ENCODE data around the gene MED7.

The MED7 gene

DNA sequence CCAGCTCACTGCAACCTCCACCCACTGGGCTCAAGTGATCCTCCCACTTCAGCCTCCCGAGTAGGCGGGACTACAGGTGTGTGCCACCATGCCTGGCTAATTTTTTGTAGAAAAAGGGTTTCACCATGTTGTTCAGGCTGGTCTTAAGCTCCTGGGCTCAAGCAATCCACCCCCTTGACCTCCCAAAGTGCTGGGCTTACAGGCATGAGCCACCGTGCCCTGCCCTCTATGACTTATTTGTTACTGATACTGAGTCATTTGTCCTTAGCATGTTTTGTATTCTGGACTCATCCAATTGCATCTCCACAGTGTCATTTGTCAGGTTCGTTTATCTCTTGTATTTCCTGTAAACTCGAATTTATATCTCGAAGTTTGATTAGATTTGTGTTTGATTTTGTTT is 35.3 kb upstream of the MED7 start:
- H3K27me3 ChIP-seq (ENCODE audit: control insufficient read depth, insufficient read depth, low read length), result no peaks in the 10 kb centered on the region
- H3K9ac ChIP-seq (ENCODE audit: low read depth, low read length), result no peak overlapping the region
- H3K4me2 ChIP-seq (ENCODE audit: low read length), result no peak overlapping the region
- H3K36me3 ChIP-seq (ENCODE audit: insufficient read depth, low read length), result no peaks in the 10 kb centered on the region
- no peaks in the 10 kb centered on the region for H3K4me1 ChIP-seq (ENCODE audit: control insufficient read depth, insufficient read depth, low read length)
- H3K9me3 ChIP-seq (replicated peaks; ENCODE audit: low read length), result no peaks in the 10 kb centered on the region
- H3K4me3 ChIP-seq (ENCODE audit: low read length), result no peak overlapping the region

DNA sequence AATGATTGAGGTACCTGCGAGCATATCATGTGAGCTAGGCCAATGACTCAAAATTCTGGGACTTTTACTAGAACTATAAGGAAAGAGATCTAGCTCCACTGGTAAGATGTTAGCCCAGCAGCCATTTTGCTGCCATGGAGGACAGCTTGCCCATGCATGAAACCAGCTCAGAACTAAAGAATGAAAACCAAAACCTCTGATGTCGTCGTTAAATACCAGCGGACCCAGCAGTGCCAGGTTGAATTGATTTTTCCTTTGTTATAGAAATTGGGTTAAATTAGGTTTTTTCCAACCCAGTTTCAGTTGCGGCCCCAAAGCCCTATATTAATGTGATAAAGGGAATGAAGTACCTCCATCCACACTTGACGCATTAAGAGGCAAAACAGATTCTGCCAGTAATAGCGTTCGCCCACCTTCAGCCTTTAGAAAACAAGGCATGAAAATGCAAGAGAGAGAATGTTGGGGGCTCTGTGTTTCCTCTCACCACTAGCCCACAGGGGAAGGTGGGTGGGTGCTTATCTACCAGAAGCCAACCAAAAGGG is 32.5 kb upstream of the MED7 start:
- Histone ChIP-seq H3K4me1 (ENCODE audit: control insufficient read depth, insufficient read depth, low read length) (no peaks in the 10 kb centered on the region), H3K27me3 (ENCODE audit: control insufficient read depth, insufficient read depth, low read length) (no peaks in the 10 kb centered on the region), H3K4me2 (ENCODE audit: low read length) (no peak overlapping the region), H3K4me3 (ENCODE audit: low read length) (no peak overlapping the region), H3K36me3 (ENCODE audit: insufficient read depth, low read length) (no peaks in the 10 kb centered on the region), H3K9me3 (replicated peaks; ENCODE audit: low read length) (no peaks in the 10 kb centered on the region), H3K9ac (ENCODE audit: low read depth, low read length) (no peak overlapping the region)

DNA sequence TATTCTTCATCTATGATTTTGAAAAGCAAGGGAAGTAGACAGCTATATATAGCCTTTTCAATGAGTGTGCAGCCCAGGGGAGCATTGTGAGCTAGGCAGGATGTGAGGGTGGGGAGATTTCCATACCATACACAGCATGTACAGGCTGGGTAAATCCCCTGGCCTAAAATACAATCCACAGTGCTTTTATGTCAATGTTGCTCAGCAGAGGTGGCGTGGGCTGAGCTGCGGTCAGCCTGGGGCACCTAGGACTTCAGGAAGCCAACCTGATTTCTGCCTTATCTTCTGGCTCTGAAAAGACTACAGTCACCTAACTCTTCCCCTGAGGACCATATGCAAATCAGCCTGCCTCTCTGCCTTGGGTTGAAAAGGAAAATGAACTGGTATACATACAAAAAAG is 29.7 kb upstream of the MED7 start:
- Histone ChIP-seq H3K4me1 (ENCODE audit: control insufficient read depth, insufficient read depth, low read length) (no peaks in the 10 kb centered on the region), H3K4me2 (ENCODE audit: low read length) (no peak overlapping the region), H3K4me3 (ENCODE audit: low read length) (no peak overlapping the region), H3K36me3 (ENCODE audit: insufficient read depth, low read length) (no peaks in the 10 kb centered on the region), H3K9ac (ENCODE audit: low read depth, low read length) (no peak overlapping the region), H3K27me3 (ENCODE audit: control insufficient read depth, insufficient read depth, low read length) (no peaks in the 10 kb centered on the region), H3K9me3 (replicated peaks; ENCODE audit: low read length) (no peaks in the 10 kb centered on the region)

DNA sequence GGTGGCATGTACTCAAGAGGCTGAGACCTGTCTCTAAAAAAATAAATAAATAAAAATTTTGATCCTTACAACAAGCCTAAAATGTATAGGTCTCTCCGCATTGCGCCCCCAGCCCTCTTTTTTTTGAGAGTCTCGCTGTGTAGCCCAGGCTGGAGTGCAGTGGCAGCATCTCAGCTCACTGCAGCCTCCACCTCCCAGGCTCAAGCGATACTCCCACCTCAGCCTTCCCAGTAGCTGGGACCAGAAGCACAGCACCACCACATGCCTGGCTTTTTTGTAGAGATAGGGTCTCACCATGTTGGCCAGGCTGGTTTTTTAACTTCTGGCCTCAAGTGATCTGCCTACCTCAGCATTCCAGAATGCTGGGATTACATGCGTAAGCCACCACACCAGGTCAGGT is 25.6 kb upstream of the MED7 start:
- H3K4me2 ChIP-seq (ENCODE audit: low read length), result no peak overlapping the region
- no peaks in the 10 kb centered on the region for H3K36me3 ChIP-seq (ENCODE audit: insufficient read depth, low read length)
- H3K4me1 ChIP-seq (ENCODE audit: control insufficient read depth, insufficient read depth, low read length), result no peaks in the 10 kb centered on the region
- H3K4me3 ChIP-seq (ENCODE audit: low read length), result no peak overlapping the region
- H3K27me3 ChIP-seq (ENCODE audit: control insufficient read depth, insufficient read depth, low read length), result peaks cover 14% of the 10 kb centered on the region
- H3K9me3 ChIP-seq (replicated peaks; ENCODE audit: low read length), result no peaks in the 10 kb centered on the region
- H3K9ac ChIP-seq (ENCODE audit: low read depth, low read length), result no peak overlapping the region

DNA sequence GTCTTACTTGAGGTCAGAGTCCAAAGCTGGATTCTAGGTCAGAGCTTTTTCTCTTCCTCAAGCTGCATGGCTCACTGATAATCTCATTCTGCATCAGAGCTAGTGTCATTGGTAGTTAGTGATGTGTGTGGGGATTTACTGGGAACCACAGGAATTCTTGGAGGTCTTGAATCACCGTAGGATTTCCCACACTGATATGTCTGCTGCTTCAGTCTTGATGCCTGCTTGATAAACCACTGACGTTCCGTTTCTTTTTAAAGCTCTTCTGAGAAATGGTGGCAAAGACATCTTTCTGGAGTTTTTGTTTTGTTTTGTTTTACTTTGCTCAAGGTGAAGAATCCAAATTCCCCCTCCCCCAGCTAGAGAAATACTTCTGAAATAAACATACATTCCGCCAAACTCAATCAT is 24.6 kb upstream of the MED7 start:
- H3K4me2 ChIP-seq (ENCODE audit: low read length), result no peak overlapping the region
- H3K4me3 ChIP-seq (ENCODE audit: low read length), result no peak overlapping the region
- no peaks in the 10 kb centered on the region for H3K36me3 ChIP-seq (ENCODE audit: insufficient read depth, low read length)
- H3K27me3 ChIP-seq (ENCODE audit: control insufficient read depth, insufficient read depth, low read length), result peaks cover 18% of the 10 kb centered on the region
- H3K9me3 ChIP-seq (replicated peaks; ENCODE audit: low read length), result no peaks in the 10 kb centered on the region
- H3K4me1 ChIP-seq (ENCODE audit: control insufficient read depth, insufficient read depth, low read length), result no peaks in the 10 kb centered on the region
- H3K9ac ChIP-seq (ENCODE audit: low read depth, low read length), result no peak overlapping the region

DNA sequence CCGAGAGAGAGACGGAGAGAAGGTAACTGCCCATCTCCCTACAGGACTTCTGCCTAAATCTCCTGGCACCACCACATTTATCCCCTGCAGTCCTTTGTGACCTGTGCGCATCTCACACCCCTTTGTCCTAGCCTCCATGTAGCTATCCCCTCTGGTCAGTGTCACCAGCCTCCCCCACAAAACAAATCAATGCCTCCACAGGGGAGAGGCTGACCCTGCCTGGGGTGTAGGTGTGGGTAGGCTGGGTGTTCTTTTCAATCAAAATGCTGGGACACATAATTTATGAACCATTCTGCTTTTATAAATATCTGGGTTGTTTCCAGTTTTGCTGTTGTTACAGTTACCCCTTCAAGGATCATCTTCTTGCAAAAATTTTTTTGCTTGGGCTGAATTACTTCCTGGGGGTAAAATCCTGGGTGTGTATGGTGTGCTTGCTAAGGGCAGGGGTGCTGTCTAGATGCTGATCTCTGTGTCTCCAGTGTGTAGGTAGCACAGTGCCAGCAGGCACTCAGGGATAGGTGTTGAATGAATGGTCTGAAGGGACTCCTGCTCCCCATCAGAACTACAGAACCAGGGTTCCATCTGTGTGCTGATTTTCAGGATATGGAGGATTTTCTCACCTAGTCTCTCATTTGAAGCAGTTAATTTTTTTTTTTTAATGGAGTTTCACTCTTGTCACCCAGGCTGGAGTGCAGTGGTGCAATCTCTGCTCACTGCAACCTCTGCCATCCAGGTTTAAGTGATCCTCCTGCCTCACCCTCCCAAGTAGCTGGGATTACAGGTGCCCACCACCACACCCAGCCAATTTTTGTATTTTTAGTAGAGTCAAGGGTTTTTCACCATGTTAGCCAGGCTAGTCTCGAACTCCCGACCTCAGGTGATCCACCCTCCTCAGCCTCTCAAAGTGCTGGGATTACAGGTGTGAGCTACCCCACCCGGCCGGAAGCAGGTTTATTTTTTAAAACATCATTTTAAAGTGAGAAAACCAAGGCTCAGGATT is 23.8 kb upstream of the MED7 start, which contains the start of gene GARIN3:
Gene GARIN3, minus strand, starts transcription at position 51 of the 1,000 bp plus-strand sequence. CDS start 96 bp downstream, outside the sequence.
- no peak within 1 kb of the TSS for H3K9ac ChIP-seq (ENCODE audit: low read depth, low read length)
- H3K9me3 ChIP-seq (replicated peaks; ENCODE audit: low read length), result no peaks in the 10 kb centered on the region
- H3K4me2 ChIP-seq (ENCODE audit: low read length), result no peak within 1 kb of the TSS
- H3K4me1 ChIP-seq (ENCODE audit: control insufficient read depth, insufficient read depth, low read length), result no peaks in the 10 kb centered on the region
- H3K4me3 ChIP-seq (ENCODE audit: low read length), result no peak within 1 kb of the TSS
- H3K27me3 ChIP-seq (ENCODE audit: control insufficient read depth, insufficient read depth, low read length), result peaks cover 24% of the 10 kb centered on the region
- H3K36me3 ChIP-seq (ENCODE audit: insufficient read depth, low read length), result no peaks in the 10 kb centered on the region

DNA sequence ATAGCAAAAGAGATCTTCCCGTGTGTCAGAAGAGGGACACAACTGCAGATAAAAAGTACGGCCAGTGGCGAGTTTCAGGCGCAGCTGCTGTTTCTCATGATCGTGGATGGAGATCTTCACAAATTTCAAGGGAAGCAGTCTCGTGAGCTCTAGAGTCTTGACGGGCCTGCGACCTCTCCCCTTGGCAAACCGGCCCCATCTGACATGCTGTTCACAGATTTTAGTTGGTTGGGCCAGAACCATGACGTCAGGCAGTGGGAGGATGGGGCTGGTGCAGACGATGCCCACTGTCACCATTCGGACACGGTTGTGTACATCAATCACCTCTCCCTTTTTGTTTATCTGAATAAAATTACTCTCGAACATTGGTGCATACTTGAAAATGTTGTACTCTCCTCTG is 23.0 kb upstream of the MED7 start:
- Histone ChIP-seq H3K4me2 (ENCODE audit: low read length) (no peak overlapping the region), H3K36me3 (ENCODE audit: insufficient read depth, low read length) (no peaks in the 10 kb centered on the region), H3K27me3 (ENCODE audit: control insufficient read depth, insufficient read depth, low read length) (peaks cover 25% of the 10 kb centered on the region), H3K9me3 (replicated peaks; ENCODE audit: low read length) (no peaks in the 10 kb centered on the region), H3K9ac (ENCODE audit: low read depth, low read length) (no peak overlapping the region), H3K4me1 (ENCODE audit: control insufficient read depth, insufficient read depth, low read length) (no peaks in the 10 kb centered on the region), H3K4me3 (ENCODE audit: low read length) (no peak overlapping the region)

DNA sequence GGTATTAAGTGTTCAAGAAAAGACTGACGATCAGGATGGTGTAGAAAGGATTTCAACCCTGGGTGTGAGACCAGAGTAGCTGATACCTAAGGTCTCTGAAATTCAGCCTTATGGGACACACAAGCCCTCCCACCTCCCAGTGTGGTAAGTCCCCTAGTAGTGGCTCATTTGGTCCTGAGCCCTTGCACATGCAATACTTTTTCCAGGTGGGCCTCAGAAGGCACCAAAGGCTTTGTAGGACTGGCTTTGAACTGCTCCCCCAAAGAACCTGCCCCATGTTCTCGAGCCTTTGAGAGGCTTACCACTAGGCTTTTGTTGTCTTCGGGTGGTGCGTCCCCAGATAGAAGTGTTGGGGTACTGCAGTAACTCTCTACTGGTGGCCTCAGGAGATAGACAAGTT is 22.6 kb upstream of the MED7 start:
- Histone ChIP-seq H3K9me3 (replicated peaks; ENCODE audit: low read length) (no peaks in the 10 kb centered on the region), H3K36me3 (ENCODE audit: insufficient read depth, low read length) (no peaks in the 10 kb centered on the region), H3K4me2 (ENCODE audit: low read length) (no peak overlapping the region), H3K4me3 (ENCODE audit: low read length) (no peak overlapping the region), H3K4me1 (ENCODE audit: control insufficient read depth, insufficient read depth, low read length) (no peaks in the 10 kb centered on the region), H3K27me3 (ENCODE audit: control insufficient read depth, insufficient read depth, low read length) (peaks cover 28% of the 10 kb centered on the region), H3K9ac (ENCODE audit: low read depth, low read length) (no peak overlapping the region)

DNA sequence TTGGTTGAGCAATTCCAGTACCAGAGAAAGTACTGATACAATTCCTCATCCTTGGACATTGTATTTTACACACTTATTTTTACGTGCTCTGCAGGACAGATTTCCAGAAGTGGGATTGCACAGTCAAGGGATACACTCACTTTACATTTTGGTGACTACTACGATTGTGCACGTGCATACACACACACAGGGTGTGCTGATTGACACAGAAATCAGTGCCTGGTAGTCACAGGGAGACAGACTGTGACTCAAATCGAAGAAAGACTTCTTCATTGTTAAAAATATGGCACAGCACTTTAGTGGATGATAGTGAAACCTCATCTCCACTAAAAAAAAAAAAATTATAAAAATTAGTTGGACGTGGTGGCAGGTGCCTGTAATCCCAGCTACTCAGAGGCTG is 21.9 kb upstream of the MED7 start:
- no peak overlapping the region for H3K4me3 ChIP-seq (ENCODE audit: low read length)
- H3K9ac ChIP-seq (ENCODE audit: low read depth, low read length), result no peak overlapping the region
- no peaks in the 10 kb centered on the region for H3K9me3 ChIP-seq (replicated peaks; ENCODE audit: low read length)
- H3K36me3 ChIP-seq (ENCODE audit: insufficient read depth, low read length), result no peaks in the 10 kb centered on the region
- H3K27me3 ChIP-seq (ENCODE audit: control insufficient read depth, insufficient read depth, low read length), result peaks cover 34% of the 10 kb centered on the region
- no peaks in the 10 kb centered on the region for H3K4me1 ChIP-seq (ENCODE audit: control insufficient read depth, insufficient read depth, low read length)
- H3K4me2 ChIP-seq (ENCODE audit: low read length), result no peak overlapping the region

DNA sequence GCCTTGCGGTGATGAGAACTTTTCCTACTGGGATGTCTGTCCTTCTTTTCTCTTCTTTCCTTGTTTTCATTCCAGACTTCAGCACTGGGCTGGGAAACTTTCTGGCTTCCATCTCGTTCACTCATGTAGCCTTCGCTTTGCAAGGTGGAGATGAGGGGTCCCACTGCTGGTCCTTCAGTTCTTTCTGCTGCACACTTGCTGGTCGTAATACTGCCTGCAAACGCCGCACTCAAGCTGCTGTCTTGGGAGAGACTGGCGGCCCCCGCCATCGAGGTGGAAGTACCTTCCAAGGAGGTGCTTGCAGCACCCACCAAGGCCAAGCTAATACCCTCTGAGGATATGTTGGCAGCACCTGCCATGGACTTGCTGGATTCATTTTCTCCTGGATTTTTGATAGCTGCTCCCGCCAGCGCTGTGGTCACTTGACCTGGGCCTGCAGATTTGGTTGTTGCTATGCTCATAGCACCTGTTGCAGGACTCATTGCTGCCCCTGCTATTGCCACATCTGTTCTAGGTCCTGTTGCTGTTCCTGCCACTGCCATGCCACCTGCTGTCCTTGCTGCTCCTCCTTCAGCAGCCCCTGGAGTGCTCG is 20.4 kb upstream of the MED7 start:
- no peaks in the 10 kb centered on the region for H3K9me3 ChIP-seq (replicated peaks; ENCODE audit: low read length)
- H3K36me3 ChIP-seq (ENCODE audit: insufficient read depth, low read length), result no peaks in the 10 kb centered on the region
- H3K9ac ChIP-seq (ENCODE audit: low read depth, low read length), result no peak overlapping the region
- peaks cover 39% of the 10 kb centered on the region for H3K27me3 ChIP-seq (ENCODE audit: control insufficient read depth, insufficient read depth, low read length)
- no peak overlapping the region for H3K4me3 ChIP-seq (ENCODE audit: low read length)
- no peak overlapping the region for H3K4me2 ChIP-seq (ENCODE audit: low read length)
- H3K4me1 ChIP-seq (ENCODE audit: control insufficient read depth, insufficient read depth, low read length), result no peaks in the 10 kb centered on the region

DNA sequence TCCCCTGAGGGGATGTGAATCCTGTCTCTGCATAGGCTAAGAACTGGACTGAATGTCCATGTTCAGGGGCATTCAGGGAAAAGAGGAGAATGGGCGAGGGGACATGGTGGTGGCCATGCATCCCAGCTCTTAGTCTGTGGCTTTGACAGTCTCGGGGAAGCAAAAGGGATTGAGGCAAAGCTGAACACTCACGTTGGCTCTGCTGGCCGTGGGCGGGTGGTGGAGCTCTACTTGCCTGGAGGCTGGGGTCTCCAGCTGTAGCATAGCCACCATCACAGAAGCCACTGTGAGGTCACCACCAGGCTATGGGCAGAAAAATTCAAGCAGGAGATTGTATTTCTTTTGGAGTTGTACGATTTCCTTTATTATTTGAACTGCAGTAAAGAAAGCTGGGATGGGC is 19.3 kb upstream of the MED7 start:
- Histone ChIP-seq H3K4me1 (ENCODE audit: control insufficient read depth, insufficient read depth, low read length) (no peaks in the 10 kb centered on the region), H3K36me3 (ENCODE audit: insufficient read depth, low read length) (no peaks in the 10 kb centered on the region), H3K9ac (ENCODE audit: low read depth, low read length) (no peak overlapping the region), H3K27me3 (ENCODE audit: control insufficient read depth, insufficient read depth, low read length) (peaks cover 39% of the 10 kb centered on the region), H3K4me3 (ENCODE audit: low read length) (no peak overlapping the region), H3K9me3 (replicated peaks; ENCODE audit: low read length) (no peaks in the 10 kb centered on the region), H3K4me2 (ENCODE audit: low read length) (no peak overlapping the region)

All from skeletal muscle satellite cell (primary cell).